DND-41 (cell line): ENCODE results near the gene UBASH3B.

ENCODE experiments used
- ATAC-seq: fragments of 200-7000 bp; cut with Tn5 transposase; 3 replicates; pipeline ENCODE4 v1.9.1; 2021; ENCODE audit warnings: low read depth; ENCODE audit not compliant: insufficient read depth
- DNase-seq: peaks from one replicate; pipeline ENCODE4 v3.0.0-alpha.2; 2020
- H2AFZ ChIP-seq: 2 replicates; pipeline ENCODE4 v1.6.0; 2012; ENCODE audit warnings: low read depth, low read length
- H3K27ac ChIP-seq: 2 replicates; pipeline ENCODE4 v1.5.1; 2012; ENCODE audit warnings: low read length, inconsistent platforms
- H3K27me3 ChIP-seq: fragments of 200-600 bp; sonication (generic); 2 replicates; pipeline ENCODE4 v1.6.0; 2012; ENCODE audit warnings: low read length, mild to moderate bottlenecking, inconsistent platforms; ENCODE audit not compliant: insufficient read depth, poor library complexity
- H3K36me3 ChIP-seq: 2 replicates; pipeline ENCODE4 v1.5.1; 2012; ENCODE audit warnings: low read length, inconsistent platforms; ENCODE audit not compliant: insufficient read depth
- H3K4me1 ChIP-seq: 2 replicates; pipeline ENCODE4 v1.5.1; 2012; ENCODE audit warnings: mild to moderate bottlenecking, low read length; ENCODE audit not compliant: insufficient read depth
- H3K4me2 ChIP-seq: 2 replicates; pipeline ENCODE4 v1.6.0; 2012; ENCODE audit warnings: mild to moderate bottlenecking, moderate library complexity, low read length, inconsistent platforms; ENCODE audit not compliant: insufficient read depth
- H3K4me3 ChIP-seq, 2 experiments: fragments of 200-600 bp in 1 of 2; shearing (Covaris generic) in 1 of 2; 2 replicates each; pipeline ENCODE4 v1.5.1; 2012 to 2016; ENCODE audit warnings: inconsistent platforms in 2 of 2, low read length in 2 of 2, mild to moderate bottlenecking in 2 of 2, low read depth in 1 of 2, moderate library complexity in 1 of 2
- H3K79me2 ChIP-seq: 2 replicates; pipeline ENCODE4 v1.6.0; 2012; ENCODE audit warnings: low read length, inconsistent platforms; ENCODE audit not compliant: insufficient read depth
- H3K9ac ChIP-seq: 2 replicates; pipeline ENCODE4 v1.6.0; 2012; ENCODE audit warnings: low read depth, mild to moderate bottlenecking, inconsistent platforms, low read length, moderate library complexity
- H3K9me3 ChIP-seq: 2 replicates; pipeline ENCODE4 v1.5.1; 2012; ENCODE audit warnings: low read length, moderate library complexity, mild to moderate bottlenecking, inconsistent platforms; ENCODE audit not compliant: insufficient read depth, severe bottlenecking
- H4K20me1 ChIP-seq: 2 replicates; pipeline ENCODE4 v1.6.0; 2012; ENCODE audit warnings: low read length; ENCODE audit not compliant: insufficient read depth
- EZH2 ChIP-seq: IDR thresholded peaks from 3 replicates; pipeline ENCODE4 v1.6.1; 2012; ENCODE audit warnings: borderline replicate concordance, low read depth, mild to moderate bottlenecking, moderate library complexity, low read length, inconsistent platforms; ENCODE audit not compliant: severe bottlenecking
- TF ChIP-seq, protein P1 (sequence below): IDR thresholded peaks from 2 replicates; pipeline ENCODE4 v1.5.1; 2012; ENCODE audit warnings: borderline replicate concordance, low read length, moderate library complexity, mild to moderate bottlenecking; ENCODE audit not compliant: poor library complexity, severe bottlenecking; ENCODE audit errors: extremely low read depth

The UBASH3B gene

DNA sequence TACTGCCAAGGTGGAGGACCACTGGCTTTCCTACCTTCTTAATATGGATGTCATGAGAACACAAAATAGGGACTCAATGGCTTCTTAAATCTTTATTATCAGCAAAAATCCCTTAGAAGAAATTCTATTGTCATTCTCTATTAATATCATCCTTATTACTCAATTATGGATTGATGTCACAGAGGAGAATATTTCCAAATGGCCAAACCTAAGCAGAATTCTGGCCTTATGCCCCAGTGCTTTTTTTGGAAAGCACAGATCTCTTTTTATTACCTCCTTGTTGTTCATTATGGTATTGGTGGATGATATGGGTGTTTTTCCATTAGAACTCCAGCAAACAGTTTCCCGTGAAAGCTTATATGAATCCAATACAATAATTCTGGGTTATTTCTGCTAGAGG, 192.7 kb downstream of the UBASH3B start:
- H3K9me3 ChIP-seq, result no peaks in the 10 kb centered on the region
- H3K4me3 ChIP-seq, result no peak overlapping the region
- H3K4me2 ChIP-seq, result no peak overlapping the region
- ATAC-seq (no peak), DNase-seq (no peak)
- H3K36me3 ChIP-seq, result no peaks in the 10 kb centered on the region
- peaks cover 12% of the 10 kb centered on the region for H3K4me1 ChIP-seq
- H3K9ac ChIP-seq, result no peak overlapping the region
- H4K20me1 ChIP-seq, result no peaks in the 10 kb centered on the region
- H3K79me2 ChIP-seq, result no peaks in the 10 kb centered on the region
- TF ChIP-seq, protein P1, sequence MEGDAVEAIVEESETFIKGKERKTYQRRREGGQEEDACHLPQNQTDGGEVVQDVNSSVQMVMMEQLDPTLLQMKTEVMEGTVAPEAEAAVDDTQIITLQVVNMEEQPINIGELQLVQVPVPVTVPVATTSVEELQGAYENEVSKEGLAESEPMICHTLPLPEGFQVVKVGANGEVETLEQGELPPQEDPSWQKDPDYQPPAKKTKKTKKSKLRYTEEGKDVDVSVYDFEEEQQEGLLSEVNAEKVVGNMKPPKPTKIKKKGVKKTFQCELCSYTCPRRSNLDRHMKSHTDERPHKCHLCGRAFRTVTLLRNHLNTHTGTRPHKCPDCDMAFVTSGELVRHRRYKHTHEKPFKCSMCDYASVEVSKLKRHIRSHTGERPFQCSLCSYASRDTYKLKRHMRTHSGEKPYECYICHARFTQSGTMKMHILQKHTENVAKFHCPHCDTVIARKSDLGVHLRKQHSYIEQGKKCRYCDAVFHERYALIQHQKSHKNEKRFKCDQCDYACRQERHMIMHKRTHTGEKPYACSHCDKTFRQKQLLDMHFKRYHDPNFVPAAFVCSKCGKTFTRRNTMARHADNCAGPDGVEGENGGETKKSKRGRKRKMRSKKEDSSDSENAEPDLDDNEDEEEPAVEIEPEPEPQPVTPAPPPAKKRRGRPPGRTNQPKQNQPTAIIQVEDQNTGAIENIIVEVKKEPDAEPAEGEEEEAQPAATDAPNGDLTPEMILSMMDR, result no peak
- TF ChIP-seq EZH2, result no peak
- no peak overlapping the region for H2AFZ ChIP-seq
- no peak overlapping the region for H3K27ac ChIP-seq
- H3K27me3 ChIP-seq, result peaks cover 5% of the 10 kb centered on the region

DNA sequence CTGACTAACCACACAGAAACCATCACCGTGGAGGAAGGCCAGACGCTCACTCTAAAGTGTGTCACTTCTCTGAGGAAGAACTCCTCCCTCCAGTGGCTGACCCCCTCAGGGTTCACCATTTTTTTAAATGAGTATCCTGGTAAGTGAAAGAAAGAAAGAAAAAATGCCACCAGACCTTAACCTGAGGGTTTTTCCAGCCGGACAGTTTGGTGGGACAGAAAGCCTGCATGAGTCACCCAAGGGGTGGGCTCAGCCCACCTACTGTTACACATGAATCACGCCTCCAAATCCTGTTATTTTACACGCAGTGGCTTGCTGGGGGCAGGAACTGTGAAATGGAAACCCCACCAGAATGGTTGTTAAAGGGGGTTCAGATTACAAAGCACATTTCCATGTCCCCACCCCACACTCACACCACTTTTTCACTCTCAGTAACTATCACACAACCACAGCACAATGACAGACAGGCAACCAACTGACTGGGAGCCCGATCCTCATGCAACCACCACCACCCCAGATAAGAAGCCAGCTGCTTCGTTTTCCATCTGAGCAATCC, 194.6 kb downstream of the UBASH3B start:
- peaks cover 5% of the 10 kb centered on the region for H3K4me1 ChIP-seq
- no peak for ATAC-seq
- no peaks in the 10 kb centered on the region for H3K79me2 ChIP-seq
- no peak for DNase-seq
- no peaks in the 10 kb centered on the region for H3K27me3 ChIP-seq
- no peak overlapping the region for H2AFZ ChIP-seq
- TF ChIP-seq, protein P1, result no peak
- no peak for TF ChIP-seq EZH2
- no peaks in the 10 kb centered on the region for H3K36me3 ChIP-seq
- H3K9ac ChIP-seq, result no peak overlapping the region
- H3K4me2 ChIP-seq, result no peak overlapping the region
- no peaks in the 10 kb centered on the region for H4K20me1 ChIP-seq
- no peaks in the 10 kb centered on the region for H3K9me3 ChIP-seq
- no peak overlapping the region for H3K27ac ChIP-seq
- no peak overlapping the region for H3K4me3 ChIP-seq

DNA sequence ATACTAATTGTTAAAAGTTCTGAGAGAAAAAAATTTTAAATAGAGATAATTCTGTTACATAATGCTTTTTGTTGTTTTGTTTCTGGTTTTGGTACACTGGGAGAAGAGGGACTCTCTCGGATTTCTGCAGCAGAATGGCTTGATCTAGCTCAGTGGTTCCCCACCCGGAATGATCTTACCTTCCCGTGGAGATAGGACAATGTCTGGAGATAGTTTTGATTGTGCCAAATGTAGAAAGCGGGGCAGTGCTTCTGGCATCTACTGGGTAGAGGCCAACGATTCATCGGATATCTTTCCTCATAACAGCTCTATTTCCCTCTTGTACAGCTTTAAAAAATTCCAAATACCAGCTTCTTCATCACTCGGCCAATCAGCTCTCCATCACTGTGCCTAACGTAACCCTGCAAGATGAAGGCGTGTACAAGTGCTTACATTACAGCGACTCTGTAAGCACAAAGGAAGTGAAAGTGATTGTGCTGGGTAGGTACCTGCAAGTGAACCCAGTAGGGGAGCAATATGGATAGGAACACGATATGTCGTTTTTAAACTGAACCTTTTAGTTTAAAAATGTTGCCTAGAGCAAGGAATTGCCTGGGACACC, 195.9 kb downstream of the UBASH3B start:
- Histone ChIP-seq H3K27ac (no peak overlapping the region), H3K4me1 (peaks cover 5% of the 10 kb centered on the region), H4K20me1 (no peaks in the 10 kb centered on the region), H3K9me3 (no peaks in the 10 kb centered on the region), H3K27me3 (no peaks in the 10 kb centered on the region), H2AFZ (no peak overlapping the region), H3K4me3 (no peak overlapping the region), H3K36me3 (no peaks in the 10 kb centered on the region), H3K79me2 (no peaks in the 10 kb centered on the region), H3K9ac (no peak overlapping the region), H3K4me2 (no peak overlapping the region)
- ATAC-seq (no peak), DNase-seq (no peak)
- TF ChIP-seq, protein P1, result no peak
- TF ChIP-seq EZH2, result no peak
